OCI-LY3 (cell line): Measurements from ENCODE around the gene UNCX.

Experiments
- H2AFZ ChIP-seq: fragments of 200-600, 300-600 bp; shearing (Covaris generic); 2 replicates; pipeline ENCODE4 v1.6.0; 2014; ENCODE audit warnings: antibody characterized with exemption, low read depth, low read length
- H3K27ac ChIP-seq: fragments of 200-600, 300-600 bp; sonication (generic); 2 replicates; pipeline ENCODE4 v1.5.1; 2014; ENCODE audit warnings: mild to moderate bottlenecking, low read length, moderate library complexity, mixed read lengths
- H3K27me3 ChIP-seq: fragments of 200-600, 300-600 bp; sonication (generic); 2 replicates; pipeline ENCODE4 v1.6.1; 2014; ENCODE audit warnings: low read depth, low read length, mixed read lengths
- H3K36me3 ChIP-seq: fragments of 200-600, 300-600 bp; sonication (generic); replicated peaks from 2 replicates; pipeline ENCODE3; 2014; ENCODE audit warnings: low read depth, low read length, mixed read lengths
- H3K4me1 ChIP-seq: fragments of 300-600, 200-600 bp; sonication (generic); 2 replicates; pipeline ENCODE4 v1.6.1; 2014; ENCODE audit warnings: low read length, mixed read lengths
- H3K4me2 ChIP-seq: fragments of 200-600, 300-600 bp; sonication (generic); 2 replicates; pipeline ENCODE4 v1.6.1; 2014; ENCODE audit warnings: low read length, mixed read lengths
- H3K4me3 ChIP-seq: fragments of 300-600, 200-600 bp; sonication (generic); 2 replicates; pipeline ENCODE4 v1.5.1; 2014; ENCODE audit warnings: antibody characterized with exemption, mild to moderate bottlenecking, low read length, moderate library complexity
- H3K79me2 ChIP-seq: fragments of 300-600, 200-600 bp; shearing (Covaris generic); 2 replicates; pipeline ENCODE4 v1.6.1; 2014; ENCODE audit warnings: mild to moderate bottlenecking, low read length, mixed read lengths
- H3K9ac ChIP-seq: fragments of 300-600, 200-600 bp; shearing (Covaris generic); 2 replicates; pipeline ENCODE4 v1.6.0; 2014; ENCODE audit warnings: mild to moderate bottlenecking, low read length, moderate library complexity
- H3K9me3 ChIP-seq: fragments of 200-600, 300-600 bp; shearing (Covaris generic); 2 replicates; pipeline ENCODE4 v1.6.1; 2014; ENCODE audit warnings: low read length, mixed read lengths; ENCODE audit not compliant: insufficient read depth
- H4K20me1 ChIP-seq: fragments of 200-600, 300-600 bp; sonication (generic); 2 replicates; pipeline ENCODE4 v1.6.1; 2016; ENCODE audit warnings: low read length, mixed read lengths; ENCODE audit not compliant: insufficient read depth
- CTCF ChIP-seq: fragments of 200-600, 300-600 bp; sonication (generic); IDR thresholded peaks from 2 replicates; pipeline ENCODE4 v1.5.1; 2014; ENCODE audit warnings: antibody characterized with exemption, low read length, low read depth
- EZH2phosphoT487 ChIP-seq: fragments of 200-600 bp; shearing (Covaris generic); IDR thresholded peaks from 2 replicates; pipeline ENCODE4 v1.6.1; 2018; ENCODE audit warnings: antibody characterized with exemption, mixed run types, low read depth

Gene UNCX

GRCh38 chr7:1262441-1262840, 29.8 kb downstream of the UNCX start:
- Histone ChIP-seq H3K9me3 (no peaks in the 10 kb centered on the region), H2AFZ (no peak overlapping the region), H3K36me3 (no peaks in the 10 kb centered on the region), H3K4me2 (no peak overlapping the region), H3K27me3 (no peaks in the 10 kb centered on the region), H3K4me1 (no peaks in the 10 kb centered on the region), H3K9ac (no peak overlapping the region), H3K79me2 (no peaks in the 10 kb centered on the region), H3K27ac (no peak overlapping the region), H4K20me1 (no peaks in the 10 kb centered on the region), H3K4me3 (no peak overlapping the region)
- TF ChIP-seq CTCF (no peak), EZH2phosphoT487 (no peak)

GRCh38 chr7:1263391-1263951, 30.8 kb downstream of the UNCX start:
- Histone ChIP-seq H2AFZ (no peak overlapping the region), H3K4me1 (no peaks in the 10 kb centered on the region), H3K4me3 (no peak overlapping the region), H3K79me2 (no peaks in the 10 kb centered on the region), H3K9me3 (no peaks in the 10 kb centered on the region), H3K36me3 (no peaks in the 10 kb centered on the region), H3K9ac (no peak overlapping the region), H3K4me2 (no peak overlapping the region), H3K27me3 (no peaks in the 10 kb centered on the region), H3K27ac (no peak overlapping the region), H4K20me1 (no peaks in the 10 kb centered on the region)
- no peak for TF ChIP-seq EZH2phosphoT487
- no peak for TF ChIP-seq CTCF

GRCh38 chr7:1264345-1265280, 31.9 kb downstream of the UNCX start:
- no peaks in the 10 kb centered on the region for H3K79me2 ChIP-seq
- H3K27me3 ChIP-seq = no peaks in the 10 kb centered on the region
- no peaks in the 10 kb centered on the region for H3K4me1 ChIP-seq
- H3K36me3 ChIP-seq = no peaks in the 10 kb centered on the region
- H3K9me3 ChIP-seq = no peaks in the 10 kb centered on the region
- TF ChIP-seq EZH2phosphoT487 (no peak), CTCF (no peak)
- H3K4me2 ChIP-seq = no peak overlapping the region
- H3K4me3 ChIP-seq = no peak overlapping the region
- H2AFZ ChIP-seq = no peak overlapping the region
- no peak overlapping the region for H3K27ac ChIP-seq
- H3K9ac ChIP-seq = no peak overlapping the region
- no peaks in the 10 kb centered on the region for H4K20me1 ChIP-seq
